DOHH2 (cell line): Measurements from ENCODE around the gene ITPK1.

ENCODE experiments used
- EZH2phosphoT487 ChIP-seq: fragments of 200-600 bp; sonication (generic); IDR thresholded peaks from 2 replicates; pipeline ENCODE4 v1.6.1; 2017; ENCODE audit warnings: borderline replicate concordance, mild to moderate bottlenecking, antibody characterized with exemption, low read length, moderate library complexity, mixed read lengths
- TF ChIP-seq, protein P1 (sequence below): fragments of 200-600 bp; sonication (generic); IDR thresholded peaks from one replicate; pipeline ENCODE4 v1.5.1; 2014; ENCODE audit warnings: antibody characterized with exemption, mild to moderate bottlenecking, low read depth, low read length; ENCODE audit not compliant: poor library complexity, severe bottlenecking

DNA sequence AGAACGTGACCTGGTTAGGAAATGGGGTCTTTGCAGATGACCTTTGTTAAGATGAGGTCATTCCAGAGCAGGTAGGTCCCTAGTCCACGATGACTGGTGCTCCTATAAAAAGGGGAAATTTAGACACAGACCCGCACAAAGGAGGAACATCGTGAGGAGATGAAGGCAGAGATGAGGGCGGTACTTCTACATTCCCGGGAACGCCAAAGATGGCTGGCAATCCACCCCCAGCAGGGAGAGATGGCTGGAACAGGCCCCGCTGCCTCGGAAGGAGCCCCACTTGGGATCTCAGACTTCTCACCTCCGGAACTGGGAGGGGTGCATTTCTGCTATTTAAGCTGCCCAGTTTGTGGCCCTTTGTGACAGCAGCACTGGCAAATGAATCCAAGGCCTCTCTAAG lies 85.0 kb downstream of the ITPK1 start:
- TF ChIP-seq, protein P1, sequence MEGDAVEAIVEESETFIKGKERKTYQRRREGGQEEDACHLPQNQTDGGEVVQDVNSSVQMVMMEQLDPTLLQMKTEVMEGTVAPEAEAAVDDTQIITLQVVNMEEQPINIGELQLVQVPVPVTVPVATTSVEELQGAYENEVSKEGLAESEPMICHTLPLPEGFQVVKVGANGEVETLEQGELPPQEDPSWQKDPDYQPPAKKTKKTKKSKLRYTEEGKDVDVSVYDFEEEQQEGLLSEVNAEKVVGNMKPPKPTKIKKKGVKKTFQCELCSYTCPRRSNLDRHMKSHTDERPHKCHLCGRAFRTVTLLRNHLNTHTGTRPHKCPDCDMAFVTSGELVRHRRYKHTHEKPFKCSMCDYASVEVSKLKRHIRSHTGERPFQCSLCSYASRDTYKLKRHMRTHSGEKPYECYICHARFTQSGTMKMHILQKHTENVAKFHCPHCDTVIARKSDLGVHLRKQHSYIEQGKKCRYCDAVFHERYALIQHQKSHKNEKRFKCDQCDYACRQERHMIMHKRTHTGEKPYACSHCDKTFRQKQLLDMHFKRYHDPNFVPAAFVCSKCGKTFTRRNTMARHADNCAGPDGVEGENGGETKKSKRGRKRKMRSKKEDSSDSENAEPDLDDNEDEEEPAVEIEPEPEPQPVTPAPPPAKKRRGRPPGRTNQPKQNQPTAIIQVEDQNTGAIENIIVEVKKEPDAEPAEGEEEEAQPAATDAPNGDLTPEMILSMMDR = no peak
- TF ChIP-seq EZH2phosphoT487 = no peak
